Measurements from ENCODE around the gene TPRN.

DNA sequence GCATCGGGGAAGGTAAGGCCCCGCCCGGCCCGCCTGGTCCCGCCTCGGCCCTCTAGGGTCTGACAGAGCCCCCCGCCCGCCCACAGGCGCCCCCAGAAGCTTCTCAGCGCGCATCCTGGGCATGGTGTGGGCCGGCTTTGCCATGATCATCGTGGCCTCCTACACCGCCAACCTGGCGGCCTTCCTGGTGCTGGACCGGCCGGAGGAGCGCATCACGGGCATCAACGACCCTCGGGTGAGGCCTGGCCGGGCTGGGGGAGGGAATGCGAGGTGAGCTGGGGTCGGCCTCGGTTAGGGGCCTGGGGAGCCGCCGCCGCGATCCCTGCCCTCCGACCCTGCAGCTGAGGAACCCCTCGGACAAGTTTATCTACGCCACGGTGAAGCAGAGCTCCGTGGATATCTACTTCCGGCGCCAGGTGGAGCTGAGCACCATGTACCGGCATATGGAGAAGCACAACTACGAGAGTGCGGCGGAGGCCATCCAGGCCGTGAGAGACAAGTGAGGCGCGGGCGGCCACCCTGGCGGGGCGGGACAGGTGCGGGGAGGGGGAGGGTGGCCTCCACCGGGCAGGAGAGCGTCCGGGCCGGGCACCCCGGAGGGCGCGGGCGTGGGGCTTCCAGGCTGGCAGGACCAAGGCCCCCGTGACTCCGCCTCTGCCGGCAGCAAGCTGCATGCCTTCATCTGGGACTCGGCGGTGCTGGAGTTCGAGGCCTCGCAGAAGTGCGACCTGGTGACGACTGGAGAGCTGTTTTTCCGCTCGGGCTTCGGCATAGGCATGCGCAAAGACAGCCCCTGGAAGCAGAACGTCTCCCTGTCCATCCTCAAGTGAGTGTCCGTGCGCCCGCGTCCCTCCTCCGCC, 37.8 kb downstream of the TPRN start:
- TF ChIP-seq, protein P1, sequence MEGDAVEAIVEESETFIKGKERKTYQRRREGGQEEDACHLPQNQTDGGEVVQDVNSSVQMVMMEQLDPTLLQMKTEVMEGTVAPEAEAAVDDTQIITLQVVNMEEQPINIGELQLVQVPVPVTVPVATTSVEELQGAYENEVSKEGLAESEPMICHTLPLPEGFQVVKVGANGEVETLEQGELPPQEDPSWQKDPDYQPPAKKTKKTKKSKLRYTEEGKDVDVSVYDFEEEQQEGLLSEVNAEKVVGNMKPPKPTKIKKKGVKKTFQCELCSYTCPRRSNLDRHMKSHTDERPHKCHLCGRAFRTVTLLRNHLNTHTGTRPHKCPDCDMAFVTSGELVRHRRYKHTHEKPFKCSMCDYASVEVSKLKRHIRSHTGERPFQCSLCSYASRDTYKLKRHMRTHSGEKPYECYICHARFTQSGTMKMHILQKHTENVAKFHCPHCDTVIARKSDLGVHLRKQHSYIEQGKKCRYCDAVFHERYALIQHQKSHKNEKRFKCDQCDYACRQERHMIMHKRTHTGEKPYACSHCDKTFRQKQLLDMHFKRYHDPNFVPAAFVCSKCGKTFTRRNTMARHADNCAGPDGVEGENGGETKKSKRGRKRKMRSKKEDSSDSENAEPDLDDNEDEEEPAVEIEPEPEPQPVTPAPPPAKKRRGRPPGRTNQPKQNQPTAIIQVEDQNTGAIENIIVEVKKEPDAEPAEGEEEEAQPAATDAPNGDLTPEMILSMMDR (IDR thresholded peaks at IDR 0.05): peak in 6 of 7 experiments; percentile 7 to 46 (median 38)
- TF ChIP-seq POLR2A (IDR thresholded peaks at IDR 0.05): no peak

Measured in body of pancreas (tissue), 4 donors.